Measurements from ENCODE around the gene KCNIP4. TPM values are rescaled to one million over a fixed set of nuclear protein-coding genes. Genes with fewer than 3 reads are reported as not detected.

The KCNIP4 gene
- total RNA-seq, 1 donor from 2014 or later, result 0.59 TPM

DNA sequence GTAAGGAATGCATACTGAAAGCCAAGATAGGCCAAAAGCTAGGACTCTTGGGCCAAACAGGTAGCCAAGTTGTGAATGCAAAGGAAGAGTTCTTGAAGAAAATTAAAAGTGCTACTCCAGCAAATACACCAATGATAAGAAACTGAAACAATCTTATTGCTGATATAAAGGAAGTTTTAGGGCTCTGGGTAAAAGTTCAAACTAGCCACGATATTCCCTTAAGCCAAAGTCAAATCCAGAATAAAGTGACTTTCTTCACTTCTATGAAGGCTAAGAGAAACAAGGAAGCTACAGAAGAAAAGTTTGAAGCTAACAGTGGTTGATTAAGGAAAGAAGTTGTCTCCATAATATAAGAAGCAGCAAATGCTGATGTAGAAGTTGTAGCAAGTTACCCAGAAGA is 850.7 kb downstream of the KCNIP4 start:
- Histone ChIP-seq H3K9me3 (ENCODE audit: insufficient read depth, low read depth, low read length) (no peaks in the 10 kb centered on the region), H3K4me3 (ENCODE audit: insufficient read depth, low read depth, low read length) (no peak overlapping the region), H3K27me3 (ENCODE audit: insufficient read depth, low read length) (no peaks in the 10 kb centered on the region), H3K9ac (ENCODE audit: low read length) (no peak overlapping the region), H3K36me3 (ENCODE audit: insufficient read depth, low read length) (no peaks in the 10 kb centered on the region), H3K27ac (ENCODE audit: low read depth, low read length) (no peak overlapping the region), H2AFZ (ENCODE audit: low read depth, low read length) (no peak overlapping the region), H4K20me1 (ENCODE audit: insufficient read depth, low read length) (no peaks in the 10 kb centered on the region), H3K4me2 (ENCODE audit: low read length) (no peak overlapping the region), H3K4me1 (ENCODE audit: insufficient read depth, low read length) (no peaks in the 10 kb centered on the region), H3K79me2 (ENCODE audit: insufficient read depth, low read length) (no peaks in the 10 kb centered on the region)
- FAIRE-seq (no peak), DNase-seq (ENCODE audit: low read depth) (no peak)
- Mint-ChIP-seq H3K4me3 (ENCODE audit: unreplicated experiment) (no peak overlapping the region), H3K27me3 (ENCODE audit: low read depth, unreplicated experiment) (peaks cover 5% of the 10 kb centered on the region), H3K9me3 (ENCODE audit: unreplicated experiment) (peaks cover 8% of the 10 kb centered on the region), H3K36me3 (ENCODE audit: low read depth, unreplicated experiment) (no peaks in the 10 kb centered on the region), H3K4me1 (ENCODE audit: low read depth, unreplicated experiment) (peaks cover 6% of the 10 kb centered on the region), H3K27ac (ENCODE audit: unreplicated experiment) (no peak overlapping the region)
- TF ChIP-seq, protein P1, sequence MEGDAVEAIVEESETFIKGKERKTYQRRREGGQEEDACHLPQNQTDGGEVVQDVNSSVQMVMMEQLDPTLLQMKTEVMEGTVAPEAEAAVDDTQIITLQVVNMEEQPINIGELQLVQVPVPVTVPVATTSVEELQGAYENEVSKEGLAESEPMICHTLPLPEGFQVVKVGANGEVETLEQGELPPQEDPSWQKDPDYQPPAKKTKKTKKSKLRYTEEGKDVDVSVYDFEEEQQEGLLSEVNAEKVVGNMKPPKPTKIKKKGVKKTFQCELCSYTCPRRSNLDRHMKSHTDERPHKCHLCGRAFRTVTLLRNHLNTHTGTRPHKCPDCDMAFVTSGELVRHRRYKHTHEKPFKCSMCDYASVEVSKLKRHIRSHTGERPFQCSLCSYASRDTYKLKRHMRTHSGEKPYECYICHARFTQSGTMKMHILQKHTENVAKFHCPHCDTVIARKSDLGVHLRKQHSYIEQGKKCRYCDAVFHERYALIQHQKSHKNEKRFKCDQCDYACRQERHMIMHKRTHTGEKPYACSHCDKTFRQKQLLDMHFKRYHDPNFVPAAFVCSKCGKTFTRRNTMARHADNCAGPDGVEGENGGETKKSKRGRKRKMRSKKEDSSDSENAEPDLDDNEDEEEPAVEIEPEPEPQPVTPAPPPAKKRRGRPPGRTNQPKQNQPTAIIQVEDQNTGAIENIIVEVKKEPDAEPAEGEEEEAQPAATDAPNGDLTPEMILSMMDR (IDR thresholded peaks at IDR 0.05; ENCODE audit: insufficient read depth, low read depth, low read length), result no peak
- no peak for TF ChIP-seq EZH2 (IDR thresholded peaks at IDR 0.05; ENCODE audit: insufficient read depth, low read length)

DNA sequence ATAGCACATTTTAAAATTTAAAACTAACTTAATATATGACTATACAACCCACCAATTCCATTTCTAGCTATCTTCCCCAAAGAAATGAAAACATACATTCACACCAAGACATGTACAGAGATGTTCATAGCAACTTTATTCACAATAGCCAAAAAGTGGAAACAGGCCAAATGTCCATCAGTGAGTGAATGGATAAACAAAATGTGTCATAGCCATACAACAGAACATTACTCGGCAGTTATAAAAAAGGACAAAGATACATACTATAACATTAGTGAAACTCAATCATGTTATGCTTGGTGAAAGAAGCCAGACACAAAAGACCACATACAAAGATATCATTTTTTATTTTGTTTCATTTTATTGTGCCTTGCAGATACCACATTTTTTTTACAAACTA is 851.5 kb downstream of the KCNIP4 start:
- no peak overlapping the region for H3K4me2 ChIP-seq (ENCODE audit: low read length)
- H3K36me3 Mint-ChIP-seq (ENCODE audit: low read depth, unreplicated experiment), result no peaks in the 10 kb centered on the region
- H3K36me3 ChIP-seq (ENCODE audit: insufficient read depth, low read length), result no peaks in the 10 kb centered on the region
- H3K4me3 Mint-ChIP-seq (ENCODE audit: unreplicated experiment), result no peak overlapping the region
- no peaks in the 10 kb centered on the region for H3K4me1 ChIP-seq (ENCODE audit: insufficient read depth, low read length)
- H3K4me3 ChIP-seq (ENCODE audit: insufficient read depth, low read depth, low read length), result no peak overlapping the region
- no peaks in the 10 kb centered on the region for H3K27me3 ChIP-seq (ENCODE audit: insufficient read depth, low read length)
- H3K9ac ChIP-seq (ENCODE audit: low read length), result no peak overlapping the region
- H3K27ac ChIP-seq (ENCODE audit: low read depth, low read length), result no peak overlapping the region
- DNase-seq (ENCODE audit: low read depth) (no peak), FAIRE-seq (no peak)
- H3K79me2 ChIP-seq (ENCODE audit: insufficient read depth, low read length), result no peaks in the 10 kb centered on the region
- TF ChIP-seq, protein P1 (IDR thresholded peaks at IDR 0.05; ENCODE audit: insufficient read depth, low read depth, low read length), result no peak
- H3K9me3 Mint-ChIP-seq (ENCODE audit: unreplicated experiment), result peaks cover 8% of the 10 kb centered on the region
- no peaks in the 10 kb centered on the region for H4K20me1 ChIP-seq (ENCODE audit: insufficient read depth, low read length)
- H3K27me3 Mint-ChIP-seq (ENCODE audit: low read depth, unreplicated experiment), result peaks cover 5% of the 10 kb centered on the region
- H3K9me3 ChIP-seq (ENCODE audit: insufficient read depth, low read depth, low read length), result no peaks in the 10 kb centered on the region
- H3K27ac Mint-ChIP-seq (ENCODE audit: unreplicated experiment), result no peak overlapping the region
- no peaks in the 10 kb centered on the region for H3K4me1 Mint-ChIP-seq (ENCODE audit: low read depth, unreplicated experiment)
- H2AFZ ChIP-seq (ENCODE audit: low read depth, low read length), result no peak overlapping the region

DNA sequence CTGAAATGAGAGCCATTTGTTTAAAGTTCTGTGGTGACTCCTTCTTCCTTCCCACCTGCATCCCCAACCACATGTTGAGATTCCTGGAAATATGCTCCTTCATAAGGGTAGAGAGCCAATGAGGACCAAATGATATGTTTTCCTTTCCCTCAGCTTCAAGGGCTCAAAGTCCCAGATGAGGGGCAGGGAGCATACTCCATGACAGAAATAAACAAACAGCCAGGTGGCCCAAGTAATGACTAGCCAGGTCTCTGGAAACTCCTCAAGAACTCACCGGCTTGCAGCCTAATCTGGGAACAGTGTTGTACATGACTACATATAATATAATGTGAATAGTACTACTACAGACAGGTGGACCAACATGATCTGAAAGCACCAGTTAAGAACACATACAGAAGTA is 856.0 kb downstream of the KCNIP4 start:
- Mint-ChIP-seq H3K27ac (ENCODE audit: unreplicated experiment) (no peak overlapping the region), H3K27me3 (ENCODE audit: low read depth, unreplicated experiment) (peaks cover 5% of the 10 kb centered on the region), H3K9me3 (ENCODE audit: unreplicated experiment) (peaks cover under 1% of the 10 kb centered on the region), H3K4me1 (ENCODE audit: low read depth, unreplicated experiment) (no peaks in the 10 kb centered on the region), H3K4me3 (ENCODE audit: unreplicated experiment) (no peak overlapping the region), H3K36me3 (ENCODE audit: low read depth, unreplicated experiment) (no peaks in the 10 kb centered on the region)
- Histone ChIP-seq H4K20me1 (ENCODE audit: insufficient read depth, low read length) (no peaks in the 10 kb centered on the region), H3K36me3 (ENCODE audit: insufficient read depth, low read length) (no peaks in the 10 kb centered on the region), H3K79me2 (ENCODE audit: insufficient read depth, low read length) (no peaks in the 10 kb centered on the region), H2AFZ (ENCODE audit: low read depth, low read length) (no peak overlapping the region), H3K9me3 (ENCODE audit: insufficient read depth, low read depth, low read length) (no peaks in the 10 kb centered on the region), H3K4me3 (ENCODE audit: insufficient read depth, low read depth, low read length) (no peak overlapping the region), H3K4me2 (ENCODE audit: low read length) (no peak overlapping the region), H3K27ac (ENCODE audit: low read depth, low read length) (no peak overlapping the region), H3K9ac (ENCODE audit: low read length) (no peak overlapping the region), H3K4me1 (ENCODE audit: insufficient read depth, low read length) (no peaks in the 10 kb centered on the region), H3K27me3 (ENCODE audit: insufficient read depth, low read length) (no peaks in the 10 kb centered on the region)
- DNase-seq (ENCODE audit: low read depth) (no peak), FAIRE-seq (no peak)
- TF ChIP-seq, protein P1 (IDR thresholded peaks at IDR 0.05; ENCODE audit: insufficient read depth, low read depth, low read length), result no peak
- no peak for TF ChIP-seq EZH2 (IDR thresholded peaks at IDR 0.05; ENCODE audit: insufficient read depth, low read length)
